ENCODE results near the gene ITGB2.
"Not testable (repeated sequence)": the region's sequence is repeated elsewhere in the genome, so short reads cannot be mapped to it uniquely, and the experiment has no call there.

Gene ITGB2

GRCh38 chr21:44931501-44932407, 11.1 kb upstream of the ITGB2 start:
- no peak for TF ChIP-seq CTCF (IDR thresholded peaks at IDR 0.05)
- peaks cover 0 to 56% (median 34%) of the 10 kb centered on the region in 4 donors for H3K4me1 ChIP-seq
- peaks cover 0 to 4% (median 4%) of the 10 kb centered on the region in 3 donors for H3K36me3 ChIP-seq
- H3K4me3 ChIP-seq = peak overlapping the region; percentile 41 to 47
- H3K27ac ChIP-seq = peak overlapping the region in 1 of 2 donors; percentile 12
- DNase-seq = peak in 1 of 2 donors; percentile 59
- intact Hi-C loops (cut with DNase I; ENCODE audit: low total_unique reads) = loop anchor here (2.0 kb wide), 1 partner anchor 39 kb away; no protein-coding TSS in a partner anchor
- peaks cover 0 to 58% of the 10 kb centered on the region in 2 donors for H3K27me3 ChIP-seq
- H3K9me3 ChIP-seq = no peaks in the 10 kb centered on the region

- Histone ChIP-seq H3K4me1 (peaks cover 0 to 62% (median 37%) of the 10 kb centered on the region in 4 donors), H3K36me3 (peaks cover 0 to 4% (median 4%) of the 10 kb centered on the region in 3 donors), H3K27ac (no peak overlapping the region), H3K4me3 (peak overlapping the region; percentile 41 to 47), H3K9me3 (no peaks in the 10 kb centered on the region), H3K27me3 (peaks cover 0 to 58% of the 10 kb centered on the region in 2 donors)
- intact Hi-C loops (cut with DNase I; ENCODE audit: low total_unique reads) = no loop called here
- no peak for TF ChIP-seq CTCF (IDR thresholded peaks at IDR 0.05)
- peak in 1 of 2 donors; percentile 67 for DNase-seq
Observed at GRCh38 chr21:44931137-44931500, 10.4 kb upstream of the ITGB2 start.

GRCh38 chr21:44930543-44930981, 9.9 kb upstream of the ITGB2 start:
- H3K4me1 ChIP-seq = peaks cover 0 to 67% (median 40%) of the 10 kb centered on the region in 4 donors
- no peaks in the 10 kb centered on the region for H3K9me3 ChIP-seq
- peak in 1 of 2 donors; percentile 67 for DNase-seq
- H3K4me3 ChIP-seq = no peak overlapping the region
- intact Hi-C loops (cut with DNase I; ENCODE audit: low total_unique reads) = no loop called here
- peaks cover 0 to 57% of the 10 kb centered on the region in 2 donors for H3K27me3 ChIP-seq
- peaks cover 0 to 4% (median 4%) of the 10 kb centered on the region in 3 donors for H3K36me3 ChIP-seq
- no peak for TF ChIP-seq CTCF (IDR thresholded peaks at IDR 0.05)
- no peak overlapping the region for H3K27ac ChIP-seq

GRCh38 chr21:44929799-44930542, 9.3 kb upstream of the ITGB2 start:
- Histone ChIP-seq H3K36me3 (peaks cover 0 to 4% (median under 1%) of the 10 kb centered on the region in 3 donors), H3K4me3 (no peak overlapping the region), H3K9me3 (no peaks in the 10 kb centered on the region), H3K27ac (no peak overlapping the region), H3K4me1 (peaks cover 0 to 73% (median 43%) of the 10 kb centered on the region in 4 donors), H3K27me3 (peaks cover 0 to 51% of the 10 kb centered on the region in 2 donors)
- peak in 1 of 2 donors; percentile 60 for DNase-seq
- no peak for TF ChIP-seq CTCF (IDR thresholded peaks at IDR 0.05)
- intact Hi-C loops (cut with DNase I; ENCODE audit: low total_unique reads) = loop anchor here (10.0 kb wide), 1 partner anchor 115 kb away; the partner anchor contains the start of gene SUMO3

GRCh38 chr21:44929242-44929798, 8.6 kb upstream of the ITGB2 start:
- H3K36me3 ChIP-seq = no peaks in the 10 kb centered on the region
- intact Hi-C loops (cut with DNase I; ENCODE audit: low total_unique reads) = loop anchor here (10.0 kb wide), 1 partner anchor 115 kb away; the partner anchor contains the start of gene SUMO3
- no peak for DNase-seq
- no peaks in the 10 kb centered on the region for H3K9me3 ChIP-seq
- H3K4me3 ChIP-seq = no peak overlapping the region
- H3K27me3 ChIP-seq = peaks cover 0 to 45% of the 10 kb centered on the region in 2 donors
- H3K27ac ChIP-seq = no peak overlapping the region
- no peak for TF ChIP-seq CTCF (IDR thresholded peaks at IDR 0.05)
- peaks cover 0 to 79% (median 48%) of the 10 kb centered on the region in 4 donors for H3K4me1 ChIP-seq

GRCh38 chr21:44928500-44929241, 8.0 kb upstream of the ITGB2 start:
- peaks cover 0 to 79% (median 48%) of the 10 kb centered on the region in 4 donors for H3K4me1 ChIP-seq
- not testable (repeated sequence) for H3K4me3 ChIP-seq, H3K9me3 ChIP-seq, H3K27ac ChIP-seq, H3K36me3 ChIP-seq, DNase-seq
- peaks cover 0 to 38% of the 10 kb centered on the region in 2 donors for H3K27me3 ChIP-seq
- intact Hi-C loops (cut with DNase I; ENCODE audit: low total_unique reads) = loop anchor here (10.0 kb wide), 1 partner anchor 114 kb away; the partner anchor contains the start of gene SUMO3
